UCSD-AML1 (cell line): ENCODE measurements around the gene RAB18.
"Not testable (repeated sequence)": the region's sequence is repeated elsewhere in the genome, so short reads cannot be mapped to it uniquely, and the experiment has no call there.

Experiments
- DNase-seq: peaks from one replicate; lab custom pipeline; 2025; ENCODE audit not compliant: unreplicated experiment; lab: John Stamatoyannopoulos, UW

RAB18 gene

DNA sequence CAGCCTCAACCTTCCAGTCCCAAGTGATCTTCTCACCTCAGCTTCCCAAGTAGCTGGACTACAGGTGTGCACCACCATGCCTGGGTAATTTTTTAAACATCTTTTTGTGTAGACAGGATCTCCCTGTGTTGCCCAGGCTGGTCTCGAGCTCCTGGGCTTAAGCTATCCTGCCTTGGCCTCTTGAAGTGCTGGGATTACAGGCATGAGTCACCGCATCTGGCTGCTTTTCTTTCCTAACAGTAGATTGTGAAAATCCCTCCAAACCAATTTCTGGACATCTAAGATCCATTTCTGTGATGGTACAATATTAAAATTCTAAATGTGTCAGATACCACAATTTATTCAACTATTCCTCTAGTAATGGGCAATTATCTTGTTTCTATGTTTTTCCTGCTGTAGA is 38.7 kb downstream of the RAB18 start:
- DNase-seq: no peak

GRCh38 chr10:27547047-27547446 is 42.9 kb downstream of the RAB18 start:
- no peak for DNase-seq

DNA sequence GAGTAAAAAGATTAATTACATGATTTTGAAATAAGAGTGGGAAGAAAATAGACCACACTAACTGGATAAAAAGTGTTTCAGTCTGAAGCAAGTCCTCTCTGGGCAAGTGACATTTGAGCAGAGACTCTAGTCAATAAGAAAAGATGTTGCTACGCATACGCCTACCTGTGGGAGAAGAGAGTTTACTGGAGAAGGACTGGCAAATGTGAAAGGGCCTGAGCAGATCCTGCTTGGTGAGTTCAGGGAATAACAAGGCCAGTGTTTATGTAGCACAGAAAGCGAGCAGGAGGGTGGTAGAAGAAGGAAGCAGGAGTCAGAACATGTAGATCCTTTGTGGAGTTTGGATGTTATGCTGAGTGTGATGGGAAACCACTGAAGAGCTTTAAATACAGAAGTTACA is 43.4 kb downstream of the RAB18 start:
- no peak for DNase-seq

GRCh38 chr10:27550823-27551222 is 46.7 kb downstream of the RAB18 start:
- no peak for DNase-seq

DNA sequence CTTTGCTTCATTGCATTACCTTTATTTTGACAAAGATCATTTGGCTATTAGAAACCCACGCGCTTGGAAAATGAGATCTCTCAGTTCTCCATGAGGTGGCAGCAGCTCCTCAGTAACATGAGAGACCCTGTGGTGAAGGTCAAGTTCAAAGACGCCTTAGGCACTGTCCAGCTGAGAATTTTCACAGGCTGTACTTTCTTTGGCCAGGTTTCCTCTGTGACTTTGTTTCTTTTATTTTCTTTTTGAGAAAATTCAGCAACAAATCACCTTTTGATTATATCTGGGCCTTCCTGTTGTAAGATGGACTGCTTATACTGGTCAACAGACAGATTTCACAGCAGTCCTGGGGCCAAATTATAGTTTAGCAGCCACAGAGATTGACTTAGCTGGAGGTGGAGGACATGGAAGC is 54.5 kb downstream of the RAB18 start:
- peak; percentile 11 for DNase-seq

DNA sequence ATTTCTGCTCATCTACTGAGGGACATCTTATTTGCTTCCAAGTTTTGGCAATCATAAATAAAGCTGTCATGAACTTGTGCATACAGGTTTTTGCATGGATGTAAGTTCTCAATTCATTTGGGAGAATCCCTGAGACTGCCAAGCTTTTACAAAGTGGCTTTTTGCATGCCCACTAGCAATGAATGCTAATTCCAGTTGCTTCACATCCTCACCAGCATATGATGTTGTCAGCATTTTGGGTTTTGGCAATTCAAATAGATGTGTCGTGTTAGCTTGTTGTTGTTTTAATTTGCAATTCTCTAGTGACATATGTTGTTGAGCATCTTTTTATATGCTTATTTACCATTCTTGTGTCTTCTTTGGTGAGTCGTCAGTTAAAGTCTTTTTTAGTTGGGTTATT is 57.2 kb downstream of the RAB18 start:
- DNase-seq: no peak

DNA sequence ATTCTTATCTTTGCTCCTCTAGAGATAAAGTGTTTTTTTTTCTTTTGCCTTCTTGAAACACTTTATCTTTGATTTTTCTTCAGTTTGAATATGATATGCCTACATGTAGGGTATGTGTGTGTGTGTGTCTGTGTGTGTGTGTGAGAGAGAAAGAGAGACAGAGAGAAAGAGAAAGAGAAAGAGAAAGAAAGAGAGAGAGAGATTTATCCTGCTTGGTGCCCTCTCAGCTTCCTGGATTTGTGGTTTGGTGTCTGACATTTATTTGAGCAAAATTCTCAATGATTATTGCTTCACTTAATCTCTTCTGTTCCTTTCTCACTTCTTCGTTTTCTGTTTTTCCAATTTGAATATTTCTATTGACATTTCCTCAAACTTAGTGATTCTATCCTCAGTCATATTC is 60.3 kb downstream of the RAB18 start:
- DNase-seq: no peak

DNA sequence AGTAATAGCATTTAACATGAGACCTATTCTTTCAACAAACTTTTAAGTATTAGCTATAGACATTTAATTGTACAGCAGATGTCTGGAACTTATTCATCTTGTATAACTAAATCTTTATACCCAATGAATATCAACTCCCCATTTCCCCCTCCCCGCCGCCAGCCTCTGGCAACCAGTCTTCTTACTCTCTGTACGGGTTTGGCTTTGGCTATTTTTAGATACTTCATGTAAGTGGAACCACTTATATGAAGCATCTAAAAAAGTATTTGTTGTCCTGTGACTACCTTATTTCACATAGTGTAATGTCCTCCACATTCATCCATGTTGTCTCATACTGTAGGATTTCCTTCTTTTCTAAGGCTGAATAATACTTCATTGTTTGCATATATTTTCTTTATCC is 60.8 kb downstream of the RAB18 start:
- DNase-seq: no peak

DNA sequence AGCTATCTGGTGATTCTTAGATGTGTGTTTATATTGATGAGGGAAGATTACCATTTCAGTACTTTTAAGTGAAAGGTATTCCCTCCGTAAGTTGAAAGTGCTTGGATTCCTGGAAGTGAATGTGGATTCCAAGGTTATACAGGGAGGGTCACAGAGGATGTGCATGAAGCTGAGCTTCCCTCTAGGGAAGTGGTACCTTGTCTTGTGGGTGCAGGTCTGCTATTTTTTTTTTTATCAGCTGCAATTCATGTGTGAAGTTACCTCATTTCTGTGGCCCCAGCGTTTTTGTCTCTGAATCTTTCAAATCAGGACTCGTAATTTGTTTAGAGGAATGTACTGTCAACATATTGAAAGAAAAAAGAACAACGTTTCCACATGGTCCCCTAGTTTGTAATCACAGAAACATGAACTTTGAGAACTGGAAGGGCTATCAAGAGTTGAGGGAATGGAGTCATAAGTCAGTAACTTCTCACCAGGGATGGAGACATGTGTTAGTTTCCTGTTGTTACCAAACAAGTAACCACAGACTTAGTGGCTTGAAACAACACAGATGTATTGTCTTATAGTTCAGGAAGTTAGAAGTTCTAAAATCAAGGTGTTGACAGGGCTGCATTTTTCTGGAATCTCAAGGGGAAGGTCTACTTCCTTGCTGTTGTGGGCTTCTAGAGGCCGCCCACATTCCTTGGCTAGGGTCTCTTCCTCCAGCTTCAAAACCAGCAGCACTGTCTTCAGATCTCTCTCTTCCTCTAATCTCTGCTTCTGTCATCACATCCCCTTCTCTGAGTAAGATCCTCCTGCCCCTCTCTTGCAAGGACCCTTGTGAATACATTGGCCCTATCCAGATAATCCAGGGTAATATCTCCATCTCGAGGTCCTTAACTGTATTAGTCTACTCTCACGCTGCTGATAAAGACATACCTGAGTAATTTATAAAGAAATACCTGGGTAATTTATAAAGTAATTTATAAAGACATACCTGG is 64.4 kb downstream of the RAB18 start:
- no peak for DNase-seq

- DNase-seq: no peak
These were observed 65.8 kb downstream of the RAB18 start for GRCh38 chr10:27569946-27570345.

DNA sequence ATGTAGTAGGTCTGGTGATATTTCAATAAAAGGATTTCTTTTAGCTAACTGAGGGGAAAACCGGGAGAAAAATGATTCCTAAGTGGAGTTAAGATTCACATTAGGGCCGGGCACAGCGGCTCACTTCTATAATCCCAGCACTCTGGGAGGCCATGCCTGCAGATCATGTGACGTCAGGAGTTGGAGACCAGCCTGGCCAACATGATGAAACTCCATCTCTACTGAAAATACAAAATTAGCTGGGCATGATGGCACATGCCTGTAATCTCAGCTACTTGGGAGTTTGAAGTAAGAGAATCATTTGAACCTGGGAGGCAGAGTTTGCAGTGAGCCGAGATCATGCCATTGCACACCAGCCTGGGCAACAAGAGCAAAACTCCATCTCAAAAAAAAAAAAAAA is 72.9 kb downstream of the RAB18 start:
- not testable (repeated sequence) for DNase-seq

DNA sequence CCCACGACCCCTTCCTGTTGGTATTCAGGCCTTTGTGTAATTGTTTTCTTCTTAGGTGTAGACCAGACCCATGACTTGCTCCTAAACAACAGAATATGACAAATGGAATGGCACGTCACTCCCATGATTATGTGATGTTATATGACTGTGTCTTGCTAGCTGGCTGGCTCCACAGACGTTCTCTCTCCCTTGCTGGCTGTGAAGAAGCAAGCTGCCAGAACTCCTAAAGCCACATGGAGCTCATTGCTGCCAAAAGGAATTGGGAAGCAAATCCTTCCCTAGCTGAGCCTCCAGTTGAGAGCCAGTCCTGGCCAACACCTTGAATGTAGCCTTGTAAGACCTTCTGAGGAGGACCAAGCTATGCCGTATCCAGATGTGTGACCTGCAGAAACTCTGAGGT is 74.2 kb downstream of the RAB18 start:
- DNase-seq: no peak

GRCh38 chr10:27581225-27581624 is 77.1 kb downstream of the RAB18 start:
- no peak for DNase-seq

DNA sequence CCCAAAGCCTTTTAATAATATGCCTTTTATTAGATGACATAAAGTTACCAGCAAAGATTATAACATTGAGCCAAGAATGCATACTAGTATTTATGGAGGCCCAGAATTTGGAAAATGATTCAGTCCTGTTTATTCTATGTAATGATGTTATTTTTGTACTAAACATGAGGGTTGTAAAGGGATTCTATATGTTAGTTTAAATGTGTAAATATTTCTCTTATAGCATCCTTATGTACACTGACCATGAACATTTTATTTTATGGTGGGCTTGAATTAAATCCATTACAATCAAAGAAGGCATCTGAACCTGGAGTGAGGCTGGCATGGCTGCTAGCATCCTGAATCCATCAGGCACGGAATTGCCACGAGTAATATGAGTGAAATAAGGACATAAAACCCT is 80.2 kb downstream of the RAB18 start:
- no peak for DNase-seq
